ENCODE results near the gene LRRN3. TPM values are rescaled to one million over a fixed set of nuclear protein-coding genes. Genes with fewer than 3 reads are reported as not detected.

The LRRN3 gene
- total and polyA plus RNA-seq, 12 donors: 10.7 to 109 (median 55.1) TPM

- H3K4me1 ChIP-seq (replicated peaks in 1 of 2): peaks cover 0 to 7% of the 10 kb centered on the region in 2 donors
- H3K27me3 ChIP-seq: no peaks in the 10 kb centered on the region
- peak overlapping the region in 2 of 5 donors; percentile 26 to 39 for H3K27ac ChIP-seq
- DNase-seq: peak in 4 of 7 donors; percentile 8 to 50 (median 28)
- intact Hi-C loops (cut with DNase I): no loop called here
- no peaks in the 10 kb centered on the region for H3K9me3 ChIP-seq (replicated peaks in 1 of 3)
- TF ChIP-seq POLR2A (IDR thresholded peaks at IDR 0.05): no peak
- TF ChIP-seq CTCF (IDR thresholded peaks at IDR 0.05): no peak
- H3K36me3 ChIP-seq (replicated peaks in 1 of 2): no peaks in the 10 kb centered on the region
- WGBS, 4 donors: 25 to 50% (median 33%) methylated on average over 1 of the region's 1 CpG
- no peak overlapping the region for H3K4me3 ChIP-seq
These were observed 73.5 kb downstream of the LRRN3 start for GRCh38 chr7:111164442-111164841.

- WGBS, 4 donors: 77 to 83% (median 81%) methylated on average over 2 of the region's 2 CpGs
- Histone ChIP-seq H3K27me3 (no peaks in the 10 kb centered on the region), H3K9me3 (replicated peaks in 1 of 3) (no peaks in the 10 kb centered on the region), H3K27ac (no peak overlapping the region), H3K4me1 (replicated peaks in 1 of 2) (peaks cover 0 to 7% of the 10 kb centered on the region in 2 donors), H3K36me3 (replicated peaks in 1 of 2) (no peaks in the 10 kb centered on the region), H3K4me3 (no peak overlapping the region)
- intact Hi-C loops (cut with DNase I): no loop called here
- DNase-seq: no peak
- TF ChIP-seq CTCF (IDR thresholded peaks at IDR 0.05) (no peak), POLR2A (IDR thresholded peaks at IDR 0.05) (no peak)
These were observed 77.3 kb downstream of the LRRN3 start for GRCh38 chr7:111168182-111168581.

GRCh38 chr7:111172564-111173257 is 81.8 kb downstream of the LRRN3 start:
- intact Hi-C loops (cut with DNase I): no loop called here
- H3K4me3 ChIP-seq: no peak overlapping the region
- H3K27me3 ChIP-seq: no peaks in the 10 kb centered on the region
- H3K27ac ChIP-seq: no peak overlapping the region
- H3K9me3 ChIP-seq (replicated peaks in 1 of 3): no peaks in the 10 kb centered on the region
- no peak for TF ChIP-seq POLR2A (IDR thresholded peaks at IDR 0.05)
- TF ChIP-seq CTCF (IDR thresholded peaks at IDR 0.05): no peak
- H3K36me3 ChIP-seq (replicated peaks in 1 of 2): no peaks in the 10 kb centered on the region
- WGBS, 4 donors: 87 to 96% (median 89%) methylated on average over 2 of the region's 2 CpGs
- DNase-seq: no peak
- no peaks in the 10 kb centered on the region for H3K4me1 ChIP-seq (replicated peaks in 1 of 2)

- no peak overlapping the region for H3K27ac ChIP-seq
- TF ChIP-seq POLR2A (IDR thresholded peaks at IDR 0.05) (no peak), CTCF (IDR thresholded peaks at IDR 0.05) (no peak)
These were observed 82.6 kb downstream of the LRRN3 start for GRCh38 chr7:111173528-111173927.

More at GRCh38 chr7:111173528-111173927, 82.6 kb downstream of the LRRN3 start:
- Histone ChIP-seq H3K4me1 (replicated peaks in 1 of 2) (no peaks in the 10 kb centered on the region), H3K36me3 (replicated peaks in 1 of 2) (no peaks in the 10 kb centered on the region), H3K4me3 (no peak overlapping the region), H3K9me3 (replicated peaks in 1 of 3) (no peaks in the 10 kb centered on the region), H3K27me3 (no peaks in the 10 kb centered on the region)
- intact Hi-C loops (cut with DNase I): no loop called here
- WGBS, 4 donors: 84 to 92% (median 88%) methylated on average over 2 of the region's 2 CpGs
- no peak for DNase-seq
